HEK293 (cell line): ENCODE measurements around the gene PLP2.

Source experiments
- CTCF ChIA-PET: fragments of 350-600 bp; formaldehyde crosslinking; extraction: SDS; loops from one replicate; lab custom pipeline; 2021; ENCODE audit warnings: antibody characterized with exemption; lab: Yijun Ruan, JAX
- POLR2A ChIA-PET: fragments of 300-600 bp; formaldehyde crosslinking; extraction: SDS; loops from one replicate; lab custom pipeline; 2020; ENCODE audit warnings: antibody characterized with exemption, inconsistent platforms; lab: Yijun Ruan, JAX
- H3K27ac ChIP-seq: fragments of 200-500 bp; sonication (Bioruptor generic); 2 replicates; pipeline ENCODE4 v1.5.1; 2014; ENCODE audit warnings: low read depth, low read length, control low read depth, inconsistent platforms; ENCODE audit errors: extremely low read depth
- H3K36me3 ChIP-seq, 2 experiments: fragments of 200-500 bp in 1 of 2; sonication (Bioruptor generic) in 1 of 2; 1 replicate in 1 of 2; 2 replicates in 1 of 2; pipeline ENCODE4 v1.5.1; 2014 to 2017; ENCODE audit warnings: inconsistent platforms in 2 of 2, low read length in 2 of 2; ENCODE audit not compliant: control insufficient read depth in 2 of 2, insufficient read depth in 1 of 2
- H3K4me1 ChIP-seq: fragments of 200-500 bp; sonication (Bioruptor generic); 2 replicates; pipeline ENCODE4 v1.5.1; 2014; ENCODE audit warnings: mild to moderate bottlenecking, low read length, inconsistent platforms; ENCODE audit not compliant: control insufficient read depth, insufficient read depth
- H3K4me3 ChIP-seq: 2 replicates; pipeline ENCODE4 v1.5.1; 2011; ENCODE audit warnings: low read depth, mild to moderate bottlenecking, control low read depth, low read length, moderate library complexity
- H3K9me3 ChIP-seq: fragments of 200-500 bp; sonication (Bioruptor generic); 2 replicates; pipeline ENCODE4 v1.5.1; 2014; ENCODE audit warnings: low read depth, low read length, inconsistent platforms; ENCODE audit not compliant: control insufficient read depth, insufficient read depth
- EGR2 ChIP-seq: fragments of 450-650 bp; formaldehyde crosslinking; IDR thresholded peaks from 2 replicates; pipeline ENCODE4 v1.5.1; 2016; ENCODE audit warnings: low read depth, missing biosample characterization, missing genetic modification characterization
- HOXA7 ChIP-seq: sonication (generic); formaldehyde crosslinking; IDR thresholded peaks from 2 replicates; pipeline ENCODE4 v1.8.1; 2022; ENCODE audit warnings: missing genetic modification reagents, borderline replicate concordance
- ZFHX2 ChIP-seq: fragments of 450-650 bp; formaldehyde crosslinking; conservative IDR thresholded peaks from 2 replicates; pipeline ENCODE4 v1.5.1; 2016; ENCODE audit warnings: missing biosample characterization, missing genetic modification characterization
- ZNF133 ChIP-seq: fragments of 450-650 bp; formaldehyde crosslinking; IDR thresholded peaks from 2 replicates; pipeline ENCODE4 v1.5.1; 2016; ENCODE audit warnings: missing biosample characterization, missing genetic modification characterization
- ZNF239 ChIP-seq: fragments of 450-650 bp; formaldehyde crosslinking; IDR thresholded peaks from 2 replicates; pipeline ENCODE4 v1.5.1; 2016; ENCODE audit warnings: missing biosample characterization, missing genetic modification characterization
- ZNF24 ChIP-seq: fragments of 450-650 bp; formaldehyde crosslinking; IDR thresholded peaks from 2 replicates; pipeline ENCODE4 v1.5.1; 2016; ENCODE audit warnings: missing biosample characterization, missing genetic modification characterization
- ZNF311 ChIP-seq: fragments of 450-650 bp; formaldehyde crosslinking; IDR thresholded peaks from 2 replicates; pipeline ENCODE4 v1.5.1; 2017; ENCODE audit warnings: missing biosample characterization, missing genetic modification characterization, borderline replicate concordance
- ZNF341 ChIP-seq: fragments of 450-650 bp; formaldehyde crosslinking; IDR thresholded peaks from 2 replicates; pipeline ENCODE4; 2016; ENCODE audit warnings: low read depth, missing biosample characterization, missing genetic modification characterization
- ZNF391 ChIP-seq: fragments of 450-650 bp; formaldehyde crosslinking; IDR thresholded peaks from 2 replicates; pipeline ENCODE4 v1.5.1; 2016; ENCODE audit warnings: low read depth, missing biosample characterization, missing genetic modification characterization, borderline replicate concordance
- ZNF510 ChIP-seq: fragments of 450-650 bp; formaldehyde crosslinking; IDR thresholded peaks from 2 replicates; pipeline ENCODE4 v1.5.1; 2018; ENCODE audit warnings: mild to moderate bottlenecking, missing genetic modification characterization, missing biosample characterization; ENCODE audit not compliant: insufficient replicate concordance
- ZNF548 ChIP-seq: fragments of 450-650 bp; formaldehyde crosslinking; IDR thresholded peaks from 2 replicates; pipeline ENCODE4 v1.5.1; 2016; ENCODE audit warnings: missing biosample characterization, missing genetic modification characterization
- ZNF610 ChIP-seq: fragments of 450-650 bp; formaldehyde crosslinking; IDR thresholded peaks from 2 replicates; pipeline ENCODE4 v1.5.1; 2016; ENCODE audit warnings: missing biosample characterization, missing genetic modification characterization, borderline replicate concordance
- TF ChIP-seq, protein P1 (sequence below): fragments of 450-650 bp; formaldehyde crosslinking; conservative IDR thresholded peaks from 2 replicates; pipeline ENCODE4 v1.5.1; 2016; ENCODE audit warnings: low read depth, missing biosample characterization, missing genetic modification characterization
- TF ChIP-seq, protein P2 (sequence below): fragments of 450-650 bp; formaldehyde crosslinking; IDR thresholded peaks from 2 replicates; pipeline ENCODE4 v1.5.1; 2016; ENCODE audit warnings: missing biosample characterization, missing genetic modification characterization
- TF ChIP-seq, protein P3 (sequence below): fragments of 450-650 bp; formaldehyde crosslinking; IDR thresholded peaks from 2 replicates; pipeline ENCODE4 v1.5.1; 2016; ENCODE audit warnings: missing biosample characterization, missing genetic modification characterization, borderline replicate concordance
- TF ChIP-seq, protein P4 (sequence below): fragments of 450-650 bp; formaldehyde crosslinking; IDR thresholded peaks from 2 replicates; pipeline ENCODE4 v1.5.1; 2016; ENCODE audit warnings: missing biosample characterization, missing genetic modification characterization
- TF ChIP-seq, protein P5 (sequence below): fragments of 450-650 bp; formaldehyde crosslinking; IDR thresholded peaks from 2 replicates; pipeline ENCODE4 v1.5.1; 2016; ENCODE audit warnings: missing biosample characterization, missing genetic modification characterization, low read depth

The PLP2 gene

DNA sequence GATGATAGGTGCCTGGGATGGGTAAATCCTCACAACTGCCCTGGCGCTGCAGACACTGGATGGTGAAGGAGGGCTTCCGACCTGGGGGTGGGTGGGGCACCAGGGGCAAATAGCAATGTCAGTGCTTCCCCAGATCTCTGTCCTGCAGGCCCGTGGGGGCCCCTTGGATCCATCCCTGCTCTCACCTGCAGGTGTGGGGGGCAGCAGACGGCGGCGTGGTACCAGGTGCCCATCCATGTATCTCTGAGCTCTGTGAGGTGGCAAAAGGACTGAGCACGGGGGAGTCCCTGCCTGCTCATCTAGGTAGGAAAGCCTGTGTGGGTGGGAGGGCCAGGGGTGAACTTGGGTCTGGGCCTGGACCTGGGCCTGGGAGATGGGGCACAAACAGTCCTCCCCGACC lies 34.8 kb downstream of the PLP2 start:
- Histone ChIP-seq H3K9me3 (no peaks in the 10 kb centered on the region), H3K4me3 (no peak overlapping the region), H3K36me3 (no peaks in the 10 kb centered on the region), H3K4me1 (no peaks in the 10 kb centered on the region), H3K27ac (no peak overlapping the region)
- ChIA-PET CTCF (no interaction called here), POLR2A (interaction anchor here (0.6 to 1.6 kb wide), 3 partner anchors 16 to 1978 kb away, joined by 3 to 5 read pairs (median 3); no protein-coding TSS in a partner anchor)
- TF ChIP-seq ZNF239 = no peak
- TF ChIP-seq ZNF548 = no peak
- no peak for TF ChIP-seq ZNF510
- TF ChIP-seq ZNF133 (tag by site-specific recombination) = no peak
- TF ChIP-seq ZNF24 (tag by site-specific recombination) = no peak
- TF ChIP-seq ZNF311 (tag by site-specific recombination) = no peak
- TF ChIP-seq, protein P1, sequence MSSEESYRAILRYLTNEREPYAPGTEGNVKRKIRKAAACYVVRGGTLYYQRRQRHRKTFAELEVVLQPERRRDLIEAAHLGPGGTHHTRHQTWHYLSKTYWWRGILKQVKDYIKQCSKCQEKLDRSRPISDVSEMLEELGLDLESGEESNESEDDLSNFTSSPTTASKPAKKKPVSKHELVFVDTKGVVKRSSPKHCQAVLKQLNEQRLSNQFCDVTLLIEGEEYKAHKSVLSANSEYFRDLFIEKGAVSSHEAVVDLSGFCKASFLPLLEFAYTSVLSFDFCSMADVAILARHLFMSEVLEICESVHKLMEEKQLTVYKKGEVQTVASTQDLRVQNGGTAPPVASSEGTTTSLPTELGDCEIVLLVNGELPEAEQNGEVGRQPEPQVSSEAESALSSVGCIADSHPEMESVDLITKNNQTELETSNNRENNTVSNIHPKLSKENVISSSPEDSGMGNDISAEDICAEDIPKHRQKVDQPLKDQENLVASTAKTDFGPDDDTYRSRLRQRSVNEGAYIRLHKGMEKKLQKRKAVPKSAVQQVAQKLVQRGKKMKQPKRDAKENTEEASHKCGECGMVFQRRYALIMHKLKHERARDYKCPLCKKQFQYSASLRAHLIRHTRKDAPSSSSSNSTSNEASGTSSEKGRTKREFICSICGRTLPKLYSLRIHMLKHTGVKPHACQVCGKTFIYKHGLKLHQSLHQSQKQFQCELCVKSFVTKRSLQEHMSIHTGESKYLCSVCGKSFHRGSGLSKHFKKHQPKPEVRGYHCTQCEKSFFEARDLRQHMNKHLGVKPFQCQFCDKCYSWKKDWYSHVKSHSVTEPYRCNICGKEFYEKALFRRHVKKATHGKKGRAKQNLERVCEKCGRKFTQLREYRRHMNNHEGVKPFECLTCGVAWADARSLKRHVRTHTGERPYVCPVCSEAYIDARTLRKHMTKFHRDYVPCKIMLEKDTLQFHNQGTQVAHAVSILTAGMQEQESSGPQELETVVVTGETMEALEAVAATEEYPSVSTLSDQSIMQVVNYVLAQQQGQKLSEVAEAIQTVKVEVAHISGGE (tag by site-specific recombination) = no peak
- TF ChIP-seq, protein P2, sequence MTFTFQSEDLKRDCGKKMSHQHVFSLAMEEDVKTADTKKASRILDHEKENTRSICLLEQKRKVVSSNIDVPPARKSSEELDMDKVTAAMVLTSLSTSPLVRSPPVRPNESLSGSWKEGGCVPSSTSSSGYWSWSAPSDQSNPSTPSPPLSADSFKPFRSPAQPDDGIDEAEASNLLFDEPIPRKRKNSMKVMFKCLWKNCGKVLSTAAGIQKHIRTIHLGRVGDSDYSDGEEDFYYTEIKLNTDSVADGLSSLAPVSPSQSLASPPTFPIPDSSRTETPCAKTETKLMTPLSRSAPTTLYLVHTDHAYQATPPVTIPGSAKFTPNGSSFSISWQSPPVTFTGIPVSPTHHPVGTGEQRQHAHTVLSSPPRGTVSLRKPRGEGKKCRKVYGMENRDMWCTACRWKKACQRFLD = no peak
- no peak for TF ChIP-seq HOXA7 (CRISPR knock-in tag)
- no peak for TF ChIP-seq ZNF391

DNA sequence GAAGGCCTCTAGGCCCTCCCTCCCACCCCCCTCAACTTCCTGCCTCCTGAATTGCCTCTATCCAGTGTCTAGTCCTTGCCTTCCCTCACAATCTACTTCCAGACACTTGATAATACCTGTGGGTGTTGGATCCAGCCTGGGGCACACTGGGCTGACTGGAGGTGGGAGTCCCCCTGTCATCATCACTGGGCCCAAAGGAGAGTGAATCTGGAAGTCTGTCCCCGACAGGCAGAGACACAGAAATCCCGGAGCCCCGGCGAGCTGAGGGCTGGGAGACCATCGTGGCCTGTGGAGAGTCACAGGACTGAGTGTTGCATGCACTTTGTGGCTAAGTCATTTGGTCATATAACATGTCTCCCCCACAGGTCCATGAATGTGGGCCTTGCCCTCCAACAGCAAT lies 36.7 kb downstream of the PLP2 start:
- no peak overlapping the region for H3K27ac ChIP-seq
- no peaks in the 10 kb centered on the region for H3K36me3 ChIP-seq
- no peaks in the 10 kb centered on the region for H3K4me1 ChIP-seq
- ChIA-PET POLR2A (no interaction called here), CTCF (no interaction called here)
- H3K4me3 ChIP-seq = no peak overlapping the region
- TF ChIP-seq, protein P3, sequence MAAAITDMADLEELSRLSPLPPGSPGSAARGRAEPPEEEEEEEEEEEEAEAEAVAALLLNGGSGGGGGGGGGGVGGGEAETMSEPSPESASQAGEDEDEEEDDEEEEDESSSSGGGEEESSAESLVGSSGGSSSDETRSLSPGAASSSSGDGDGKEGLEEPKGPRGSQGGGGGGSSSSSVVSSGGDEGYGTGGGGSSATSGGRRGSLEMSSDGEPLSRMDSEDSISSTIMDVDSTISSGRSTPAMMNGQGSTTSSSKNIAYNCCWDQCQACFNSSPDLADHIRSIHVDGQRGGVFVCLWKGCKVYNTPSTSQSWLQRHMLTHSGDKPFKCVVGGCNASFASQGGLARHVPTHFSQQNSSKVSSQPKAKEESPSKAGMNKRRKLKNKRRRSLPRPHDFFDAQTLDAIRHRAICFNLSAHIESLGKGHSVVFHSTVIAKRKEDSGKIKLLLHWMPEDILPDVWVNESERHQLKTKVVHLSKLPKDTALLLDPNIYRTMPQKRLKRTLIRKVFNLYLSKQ (tag by site-specific recombination) = no peak
- TF ChIP-seq EGR2 (tag by site-specific recombination) = peak; percentile 32; the same call in 1 of the 2 replicates
- H3K9me3 ChIP-seq = no peaks in the 10 kb centered on the region

DNA sequence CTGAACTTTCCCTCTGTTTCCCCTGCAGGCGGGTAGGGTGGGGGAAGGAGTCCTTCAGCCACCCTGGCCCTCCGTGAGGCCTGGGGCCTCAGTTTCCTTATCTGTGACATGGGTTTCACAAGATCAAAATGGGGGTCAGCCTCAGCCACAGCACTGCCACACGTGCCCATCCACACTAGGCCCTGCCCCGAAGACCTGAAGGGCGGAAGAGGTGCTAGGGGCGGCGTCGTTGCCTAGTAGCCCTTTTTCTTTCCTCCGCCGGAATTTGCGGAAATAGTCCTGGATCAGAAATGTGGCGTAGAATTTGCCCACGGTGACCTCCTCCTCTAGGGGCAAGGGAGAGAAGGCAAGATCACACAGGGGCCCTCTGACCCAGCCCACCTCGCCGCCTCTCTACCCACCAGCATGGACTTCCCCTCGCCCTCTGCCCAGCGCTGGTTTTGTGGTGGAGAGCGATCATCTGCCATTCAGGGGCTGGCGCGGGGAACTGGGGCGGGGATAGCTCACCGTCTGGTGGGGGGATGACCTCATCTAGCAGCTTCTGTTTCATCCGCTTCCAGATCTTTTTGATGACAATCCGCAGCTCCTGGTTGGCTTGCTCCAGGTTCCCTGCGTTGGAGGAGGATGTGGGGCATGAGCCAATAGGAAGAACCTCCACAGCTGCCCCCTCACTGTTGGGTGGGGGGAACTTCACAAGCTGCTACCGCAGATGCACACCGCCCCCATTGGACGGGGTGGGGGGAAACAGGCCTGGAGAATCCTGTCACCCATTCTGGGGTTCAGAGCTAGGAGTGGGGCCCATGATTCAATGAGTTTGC lies 37.9 kb downstream of the PLP2 start:
- H3K4me3 ChIP-seq = no peak overlapping the region
- H3K9me3 ChIP-seq = no peaks in the 10 kb centered on the region
- no peak overlapping the region for H3K27ac ChIP-seq
- H3K36me3 ChIP-seq = no peaks in the 10 kb centered on the region
- TF ChIP-seq, protein P4, sequence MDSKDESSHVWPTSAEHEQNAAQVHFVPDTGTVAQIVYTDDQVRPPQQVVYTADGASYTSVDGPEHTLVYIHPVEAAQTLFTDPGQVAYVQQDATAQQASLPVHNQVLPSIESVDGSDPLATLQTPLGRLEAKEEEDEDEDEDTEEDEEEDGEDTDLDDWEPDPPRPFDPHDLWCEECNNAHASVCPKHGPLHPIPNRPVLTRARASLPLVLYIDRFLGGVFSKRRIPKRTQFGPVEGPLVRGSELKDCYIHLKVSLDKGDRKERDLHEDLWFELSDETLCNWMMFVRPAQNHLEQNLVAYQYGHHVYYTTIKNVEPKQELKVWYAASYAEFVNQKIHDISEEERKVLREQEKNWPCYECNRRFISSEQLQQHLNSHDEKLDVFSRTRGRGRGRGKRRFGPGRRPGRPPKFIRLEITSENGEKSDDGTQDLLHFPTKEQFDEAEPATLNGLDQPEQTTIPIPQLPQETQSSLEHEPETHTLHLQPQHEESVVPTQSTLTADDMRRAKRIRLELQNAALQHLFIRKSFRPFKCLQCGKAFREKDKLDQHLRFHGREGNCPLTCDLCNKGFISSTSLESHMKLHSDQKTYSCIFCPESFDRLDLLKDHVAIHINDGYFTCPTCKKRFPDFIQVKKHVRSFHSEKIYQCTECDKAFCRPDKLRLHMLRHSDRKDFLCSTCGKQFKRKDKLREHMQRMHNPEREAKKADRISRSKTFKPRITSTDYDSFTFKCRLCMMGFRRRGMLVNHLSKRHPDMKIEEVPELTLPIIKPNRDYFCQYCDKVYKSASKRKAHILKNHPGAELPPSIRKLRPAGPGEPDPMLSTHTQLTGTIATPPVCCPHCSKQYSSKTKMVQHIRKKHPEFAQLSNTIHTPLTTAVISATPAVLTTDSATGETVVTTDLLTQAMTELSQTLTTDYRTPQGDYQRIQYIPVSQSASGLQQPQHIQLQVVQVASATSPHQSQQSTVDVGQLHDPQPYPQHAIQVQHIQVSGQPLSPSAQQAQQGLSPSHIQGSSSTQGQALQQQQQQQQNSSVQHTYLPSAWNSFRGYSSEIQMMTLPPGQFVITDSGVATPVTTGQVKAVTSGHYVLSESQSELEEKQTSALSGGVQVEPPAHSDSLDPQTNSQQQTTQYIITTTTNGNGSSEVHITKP (tag by site-specific recombination) = 0 out of 2 replicates have a peak, but pooled peaks have one; percentile 11
- TF ChIP-seq ZNF610 (no peak), ZFHX2 (peak; percentile 62), ZNF341 (tag by site-specific recombination) (peak; percentile 43), ZNF510 (no peak), EGR2 (tag by site-specific recombination) (peak; percentile 56; the same call in 1 of the 2 replicates)
- TF ChIP-seq, protein P5, sequence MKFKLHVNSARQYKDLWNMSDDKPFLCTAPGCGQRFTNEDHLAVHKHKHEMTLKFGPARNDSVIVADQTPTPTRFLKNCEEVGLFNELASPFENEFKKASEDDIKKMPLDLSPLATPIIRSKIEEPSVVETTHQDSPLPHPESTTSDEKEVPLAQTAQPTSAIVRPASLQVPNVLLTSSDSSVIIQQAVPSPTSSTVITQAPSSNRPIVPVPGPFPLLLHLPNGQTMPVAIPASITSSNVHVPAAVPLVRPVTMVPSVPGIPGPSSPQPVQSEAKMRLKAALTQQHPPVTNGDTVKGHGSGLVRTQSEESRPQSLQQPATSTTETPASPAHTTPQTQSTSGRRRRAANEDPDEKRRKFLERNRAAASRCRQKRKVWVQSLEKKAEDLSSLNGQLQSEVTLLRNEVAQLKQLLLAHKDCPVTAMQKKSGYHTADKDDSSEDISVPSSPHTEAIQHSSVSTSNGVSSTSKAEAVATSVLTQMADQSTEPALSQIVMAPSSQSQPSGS = peak; percentile 46
- ChIA-PET POLR2A (interaction anchor here (0.7 kb wide), 1 partner anchor 19 kb away, joined by 4 read pairs; no protein-coding TSS in a partner anchor), CTCF (interaction anchor here (1.1 kb wide), 1 partner anchor 19 kb away, joined by 3 read pairs; no protein-coding TSS in a partner anchor)
- no peaks in the 10 kb centered on the region for H3K4me1 ChIP-seq
